Amygdala (tissue), 56 donors: ENCODE measurements around the gene OR2J2.
"Not testable (repeated sequence)": the region's sequence is repeated elsewhere in the genome, so short reads cannot be mapped to it uniquely, and the experiment has no call there.

ENCODE experiments used
- DNase-seq, 56 donors: peaks; one replicate each; lab custom pipeline; 2025; lab: John Stamatoyannopoulos, UW

The OR2J2 gene

GRCh38 chr6:29170607-29171006 is at the start of gene OR2J2:
Gene OR2J2 (plus strand): TSS chr6:29170907. CDS start chr6:29173636, 2,729 bp downstream.
- DNase-seq, result not testable (repeated sequence)

GRCh38 chr6:29129326-29130012 is 41.2 kb upstream of the OR2J2 start:
- DNase-seq, result no peak

- no peak for DNase-seq
Measured at GRCh38 chr6:29130644-29131043, 40.1 kb upstream of the OR2J2 start.

GRCh38 chr6:29131691-29132090 is 39.0 kb upstream of the OR2J2 start:
- DNase-seq, result no peak

- no peak for DNase-seq
Measured at GRCh38 chr6:29137724-29138123, 33.0 kb upstream of the OR2J2 start.

GRCh38 chr6:29141606-29142005 is 29.1 kb upstream of the OR2J2 start:
- no peak for DNase-seq

GRCh38 chr6:29142309-29142708 is 28.4 kb upstream of the OR2J2 start:
- DNase-seq, result no peak

- no peak for DNase-seq
Measured at GRCh38 chr6:29146179-29146578, 24.5 kb upstream of the OR2J2 start.

GRCh38 chr6:29147074-29147473 is 23.6 kb upstream of the OR2J2 start:
- no peak for DNase-seq

- not testable (repeated sequence) for DNase-seq
Measured at GRCh38 chr6:29149444-29149843, 21.3 kb upstream of the OR2J2 start.

GRCh38 chr6:29153083-29153482 is 17.6 kb upstream of the OR2J2 start:
- DNase-seq, result no peak

- DNase-seq, result not testable (repeated sequence)
Measured at GRCh38 chr6:29155182-29155581, 15.5 kb upstream of the OR2J2 start.

GRCh38 chr6:29159922-29160321 is 10.8 kb upstream of the OR2J2 start:
- DNase-seq, result not testable (repeated sequence)

- not testable (repeated sequence) for DNase-seq
Measured at GRCh38 chr6:29165571-29165970, 5.1 kb upstream of the OR2J2 start.

GRCh38 chr6:29171736-29172135 is 1.0 kb downstream of the OR2J2 start:
- DNase-seq, result no peak

GRCh38 chr6:29183594-29183993 is 12.9 kb downstream of the OR2J2 start:
- DNase-seq, result no peak

GRCh38 chr6:29188659-29189058 is 18.0 kb downstream of the OR2J2 start:
- DNase-seq, result not testable (repeated sequence)

- no peak for DNase-seq
Measured at GRCh38 chr6:29200767-29201662, 30.3 kb downstream of the OR2J2 start.

GRCh38 chr6:29201966-29202365 is 31.3 kb downstream of the OR2J2 start:
- no peak for DNase-seq

- DNase-seq, result no peak
Measured at GRCh38 chr6:29211488-29211887, 40.8 kb downstream of the OR2J2 start.

- DNase-seq, result no peak
Measured at GRCh38 chr6:29216528-29216927, 45.8 kb downstream of the OR2J2 start.

GRCh38 chr6:29217242-29217641 is 46.5 kb downstream of the OR2J2 start:
- not testable (repeated sequence) for DNase-seq
